Liver (tissue), 3 donors: ENCODE measurements around the gene ORC5.

Experiments used
- ATF3 ChIP-seq: IDR thresholded peaks from 2 replicates; pipeline ENCODE4 v1.6.1; 2016; ENCODE audit warnings: antibody characterized with exemption
- CTCF ChIP-seq: fragments of 150-350 bp; IDR thresholded peaks from 2 replicates; pipeline ENCODE4 v1.5.1; 2017; ENCODE audit warnings: improper control_type of control experiment, low read depth, low read length; ENCODE audit not compliant: missing input control
- HNF4A ChIP-seq, 2 donors: conservative IDR thresholded peaks; 2 replicates each; pipeline ENCODE4 v1.6.1; 2016; ENCODE audit warnings: antibody characterized with exemption in 2 of 2, mild to moderate bottlenecking in 2 of 2
- TAF1 ChIP-seq: conservative IDR thresholded peaks from 2 replicates; pipeline ENCODE4 v1.6.1; 2016; ENCODE audit warnings: antibody characterized with exemption, mild to moderate bottlenecking
- donor health status: healthy.
- donor health status: healthy.

GRCh38 chr7:104231054-104232046 lies 23.5 kb upstream of the ORC5 start:
- TF ChIP-seq TAF1 (no peak), CTCF (peak; percentile 83), ATF3 (no peak), HNF4A (conservative IDR thresholded peaks at IDR 0.05) (no peak)
